Kidney (tissue), 14 donors: ENCODE results near the gene GALNT1. TPM values are rescaled to one million over a fixed set of nuclear protein-coding genes. Genes with fewer than 3 reads are reported as not detected.

Experiments
- DNase-seq, 5 donors: peaks; one replicate each; pipeline ENCODE4 v3.0.0-alpha.2; 2013 to 2020
- FAIRE-seq: peaks from 2 replicates; lab custom pipeline; 2012; peaks lifted over from hg19 to GRCh38; lab: Jason Lieb, UNC
- H3K27ac ChIP-seq, 2 donors: one replicate each; pipeline ENCODE4 v1.7.0; 2013; ENCODE audit warnings: low read depth in 2 of 2, low read length in 2 of 2, inconsistent platforms in 1 of 2
- H3K27me3 ChIP-seq: one replicate; pipeline ENCODE4 v1.7.1; 2013; ENCODE audit warnings: low read length, inconsistent platforms; ENCODE audit not compliant: control insufficient read depth, insufficient read depth
- H3K36me3 ChIP-seq, 3 donors: one replicate each; pipeline versions ENCODE4 v1.7.0 to v1.7.1; 2013; ENCODE audit warnings: low read length in 3 of 3, control low read depth in 1 of 3, inconsistent platforms in 1 of 3; ENCODE audit not compliant: insufficient read depth in 3 of 3, control insufficient read depth in 2 of 3
- H3K4me1 ChIP-seq, 3 donors: one replicate each; pipeline versions ENCODE4 v1.7.0 to v1.7.1; 2013; ENCODE audit warnings: low read length in 3 of 3, inconsistent platforms in 1 of 3, low read depth in 1 of 3; ENCODE audit not compliant: control insufficient read depth in 2 of 3, insufficient read depth in 2 of 3
- H3K4me3 ChIP-seq, 3 donors: one replicate each; pipeline versions ENCODE4 v1.7.0 to v1.8.1; 2013; ENCODE audit warnings: low read length in 3 of 3, control low read depth in 1 of 3, inconsistent platforms in 1 of 3
- H3K9ac ChIP-seq, 3 donors: one replicate each; pipeline versions ENCODE4 v1.7.0 to v1.7.1; 2013; ENCODE audit warnings: low read length in 3 of 3, control low read depth in 1 of 3, inconsistent platforms in 1 of 3
- H3K9me3 ChIP-seq, 3 donors: one replicate each; pipeline versions ENCODE4 v1.7.0 to v1.7.1; 2013; ENCODE audit warnings: low read length in 3 of 3, control low read depth in 1 of 3, inconsistent platforms in 1 of 3; ENCODE audit not compliant: control insufficient read depth in 2 of 3, insufficient read depth in 1 of 3
- CTCF ChIP-seq: IDR thresholded peaks from 3 replicates; pipeline ENCODE4 v1.5.1; 2012; ENCODE audit warnings: mild to moderate bottlenecking, moderate library complexity, borderline replicate concordance; ENCODE audit not compliant: insufficient read depth; ENCODE audit errors: extremely low read depth
- intact Hi-C: fragments of 100-400 bp; cut with DNase I; formaldehyde crosslinking; loops from one replicate; pipeline ENCODE4 v1.11.1; 2022
- polyA plus RNA-seq: library from polyadenylated mRNA; stranded (reverse); fragments of 350-450 nt; fragmentation: Illumina TruSeq; extraction: RNeasy Lipid Tissue Mini Kit (QIAGEN cat#74804); gene quantifications from one replicate; pipeline ENCODE4 v1.2.3, GENCODE V29; 2014; ENCODE audit warnings: low read depth, low replicate concordance; ENCODE audit not compliant: insufficient read depth
- total RNA-seq: library from RNA; stranded (reverse); fragmentation: NEBNext Ultra II Directional; extraction: Animal tissue kit (Norgen Biotek cat#: 25700); gene quantifications from one replicate; pipeline ENCODE4 v1.2.1, GENCODE V29; 2021
- donor health status: control.
- donor health status: control.
- donor health status: control.
- donor health status: control.
- donor health status: control.
- donor health status: DM: yes; HTN: yes; CAD: no.
- donor health status: Normal renal cell carcinoma (clear cell type).

The GALNT1 gene
- total and polyA plus RNA-seq, 2 donors from 2014 or later: 11.8 to 59.3 TPM

GRCh38 chr18:35577045-35577848 lies 4.3 kb upstream of the GALNT1 start:
- no peaks in the 10 kb centered on the region for H3K27me3 ChIP-seq

GRCh38 chr18:35578481-35578880 lies 3.1 kb upstream of the GALNT1 start:
- FAIRE-seq (no peak), DNase-seq (no peak)
- intact Hi-C loops: no loop called here
- no peak overlapping the region for H3K9ac ChIP-seq
- no peaks in the 10 kb centered on the region for H3K36me3 ChIP-seq
- H3K4me3 ChIP-seq: no peak overlapping the region
- H3K27ac ChIP-seq: no peak overlapping the region
- H3K9me3 ChIP-seq: no peaks in the 10 kb centered on the region
- no peak for TF ChIP-seq CTCF
- peaks cover 4 to 11% (median 6%) of the 10 kb centered on the region in 3 donors for H3K4me1 ChIP-seq
- no peaks in the 10 kb centered on the region for H3K27me3 ChIP-seq

More at GRCh38 chr18:35577045-35577848, 4.3 kb upstream of the GALNT1 start:
- Histone ChIP-seq H3K9ac (no peak overlapping the region), H3K9me3 (no peaks in the 10 kb centered on the region), H3K4me3 (no peak overlapping the region), H3K4me1 (peaks cover under 1 to 1% (median under 1%) of the 10 kb centered on the region in 3 donors), H3K36me3 (no peaks in the 10 kb centered on the region), H3K27ac (no peak overlapping the region)
- FAIRE-seq (no peak), DNase-seq (peak in 1 of 5 donors; percentile 80)
- intact Hi-C loops: no loop called here
- TF ChIP-seq CTCF: no peak

DNA sequence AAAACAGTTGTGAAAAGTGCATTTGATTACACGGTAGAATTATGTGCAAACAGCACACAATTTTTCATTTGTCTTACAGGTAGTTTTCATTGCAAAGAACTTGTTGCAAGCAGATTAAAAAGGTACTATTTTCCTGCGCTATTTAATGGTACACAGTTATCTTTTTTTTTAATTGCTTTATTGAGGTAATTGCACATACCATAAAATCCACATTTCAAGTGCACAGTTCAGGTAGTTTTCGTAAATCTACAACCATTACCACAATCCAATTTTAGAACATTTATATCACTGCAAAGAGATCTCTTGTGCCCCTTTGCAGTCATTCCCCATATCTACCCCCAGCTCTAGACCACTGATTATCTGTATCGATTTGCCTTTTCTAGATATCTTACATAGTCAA lies 2.6 kb upstream of the GALNT1 start:
- peaks cover 4 to 11% (median 6%) of the 10 kb centered on the region in 3 donors for H3K4me1 ChIP-seq
- intact Hi-C loops: no loop called here
- no peaks in the 10 kb centered on the region for H3K27me3 ChIP-seq
- H3K36me3 ChIP-seq: no peaks in the 10 kb centered on the region
- H3K27ac ChIP-seq: no peak overlapping the region
- no peak overlapping the region for H3K9ac ChIP-seq
- no peak for DNase-seq
- H3K9me3 ChIP-seq: no peaks in the 10 kb centered on the region
- TF ChIP-seq CTCF: no peak
- no peak overlapping the region for H3K4me3 ChIP-seq
- no peak for FAIRE-seq
